HCT116 (cell line): ENCODE measurements around the gene RBM38. TPM values are rescaled to one million over a fixed set of nuclear protein-coding genes. Genes with fewer than 3 reads are reported as not detected.
"Not testable (repeated sequence)": the region's sequence is repeated elsewhere in the genome, so short reads cannot be mapped to it uniquely, and the experiment has no call there.

Experiments used
- ATAC-seq: fragments of 200-7000 bp; cut with Tn5 transposase; 2 replicates; pipeline ENCODE4 v1.9.1; 2020; ENCODE audit warnings: mild to moderate bottlenecking, moderate library complexity
- BruUV-seq: library from RNA; stranded (reverse); fragments of 400-500 nt; replicated peaks from 2 replicates; lab custom pipeline; 2021; lab: Mats Ljungman, UMichigan
- CTCF ChIA-PET: fragments of 300-600 bp; sonication (Branson Sonifier 250); formaldehyde crosslinking; loops from one replicate; lab custom pipeline; 2021; ENCODE audit warnings: antibody characterized with exemption; lab: Charles Lee
- POLR2A ChIA-PET: fragments of 300-600, 350-600 bp; sonication (Branson Sonifier 250); formaldehyde crosslinking; loops from one replicate; lab custom pipeline; 2021; ENCODE audit warnings: antibody characterized with exemption; lab: Charles Lee
- RAD21 ChIA-PET, 2 experiments: fragments of 300-600 bp; sonication (Branson Sonifier 250); formaldehyde crosslinking; loops; one replicate each; lab custom pipeline; 2023; ENCODE audit warnings: low total read pairs in 2 of 2; ENCODE audit not compliant: uncharacterized antibody in 2 of 2, unreplicated experiment in 2 of 2, low non-redundant PET in 1 of 2; lab: Charles Lee
- DNase-seq: peaks from one replicate; pipeline ENCODE4 v3.0.0-alpha.2; 2010; ENCODE audit warnings: low read depth, low spot score
- H2AFZ ChIP-seq: fragments of 200-600 bp; shearing (Covaris generic), sonication (generic); 2 replicates; pipeline ENCODE4 v1.6.1; 2017; ENCODE audit warnings: low read depth, mixed run types, mixed read lengths, antibody characterized with exemption, low read length; ENCODE audit not compliant: poor library complexity, severe bottlenecking
- H3K27ac ChIP-seq: 2 replicates; pipeline ENCODE4 v1.5.1; 2012; ENCODE audit warnings: low read depth, low read length
- H3K27me3 ChIP-seq: fragments of 200-600 bp; sonication (generic); 2 replicates; pipeline ENCODE4 v1.6.1; 2016; ENCODE audit warnings: mixed run types, low read length, mixed read lengths; ENCODE audit not compliant: insufficient read depth
- H3K36me3 ChIP-seq, 2 experiments: fragments of 200-500 bp in 1 of 2; fragments of 200-600 bp in 1 of 2; sonication (Bioruptor generic) in 1 of 2; sonication (generic) in 1 of 2; 2 replicates each; pipeline versions ENCODE4 v1.5.1 to v1.6.1; 2014 to 2016; ENCODE audit warnings: low read length in 2 of 2, inconsistent platforms in 1 of 2, mixed read lengths in 1 of 2, mixed run types in 1 of 2; ENCODE audit not compliant: insufficient read depth in 2 of 2, control insufficient read depth in 1 of 2
- H3K4me1 ChIP-seq, 2 experiments: fragments of 200-600 bp in 1 of 2; sonication (generic) in 1 of 2; 2 replicates each; pipeline versions ENCODE4 v1.5.1 to v1.6.1; 2012 to 2017; ENCODE audit warnings: low read length in 2 of 2, inconsistent platforms in 1 of 2, mild to moderate bottlenecking in 1 of 2, mixed read lengths in 1 of 2, mixed run types in 1 of 2, moderate library complexity in 1 of 2; ENCODE audit not compliant: insufficient read depth in 2 of 2, control insufficient read depth in 1 of 2
- H3K4me2 ChIP-seq: fragments of 200-600 bp; sonication (generic); 2 replicates; pipeline ENCODE4 v1.6.1; 2017; ENCODE audit warnings: mixed run types, low read length, mixed read lengths
- H3K4me3 ChIP-seq, 2 experiments: fragments of 200-600 bp in 1 of 2; sonication (generic) in 1 of 2; replicated peaks in 1 of 2; 2 replicates each; pipeline ENCODE4 v1.5.1; 2011 to 2016; ENCODE audit warnings: low read length in 2 of 2, control low read depth in 1 of 2, low read depth in 1 of 2, mild to moderate bottlenecking in 1 of 2, mixed read lengths in 1 of 2, mixed run types in 1 of 2
- H3K79me2 ChIP-seq: fragments of 200-600 bp; sonication (generic); 2 replicates; pipeline ENCODE4 v1.6.1; 2017; ENCODE audit warnings: mild to moderate bottlenecking, mixed run types, low read length, moderate library complexity, mixed read lengths; ENCODE audit not compliant: insufficient read depth
- H3K9ac ChIP-seq: fragments of 200-600 bp; sonication (generic); 2 replicates; pipeline ENCODE4 v1.6.1; 2016; ENCODE audit warnings: low read length, mixed read lengths
- H3K9me2 ChIP-seq: fragments of 200-600 bp; sonication (generic), shearing (Covaris generic); 2 replicates; pipeline ENCODE4 v1.6.1; 2017; ENCODE audit warnings: mixed run types, mild to moderate bottlenecking, moderate library complexity; ENCODE audit not compliant: insufficient read depth
- H3K9me3 ChIP-seq, 2 experiments: fragments of 200-500 bp in 1 of 2; fragments of 200-600 bp in 1 of 2; sonication (Bioruptor generic) in 1 of 2; sonication (generic) in 1 of 2; 2 replicates each; pipeline ENCODE4 v1.6.1; 2014 to 2017; ENCODE audit warnings: low read length in 2 of 2, mixed read lengths in 2 of 2, inconsistent platforms in 1 of 2, low read depth in 1 of 2, mild to moderate bottlenecking in 1 of 2, mixed run types in 1 of 2, moderate library complexity in 1 of 2; ENCODE audit not compliant: control insufficient read depth in 1 of 2, insufficient read depth in 1 of 2
- H4K20me1 ChIP-seq: fragments of 200-600 bp; sonication (generic), shearing (Covaris generic); 2 replicates; pipeline ENCODE4 v1.6.1; 2017; ENCODE audit warnings: mixed run types, mild to moderate bottlenecking, moderate library complexity; ENCODE audit not compliant: insufficient read depth
- CEBPB ChIP-seq: IDR thresholded peaks from 2 replicates; pipeline ENCODE4 v1.6.1; 2012; ENCODE audit warnings: low read depth
- POLR2A ChIP-seq: IDR thresholded peaks from 2 replicates; pipeline ENCODE4 v1.7.0; 2011; ENCODE audit warnings: borderline replicate concordance; ENCODE audit not compliant: insufficient read depth, insufficient read length; ENCODE audit errors: extremely low read depth
- SP1 ChIP-seq: IDR thresholded peaks from 2 replicates; pipeline ENCODE4 v1.6.1; 2012; ENCODE audit warnings: low read depth
- SRF ChIP-seq: IDR thresholded peaks from 2 replicates; pipeline ENCODE4 v1.6.1; 2012; ENCODE audit warnings: low read depth
- intact Hi-C: fragments of 100-400 bp; cut with micrococcal nuclease; formaldehyde crosslinking; loops from 2 replicates; pipeline ENCODE4 v1.10.0; 2022
- total RNA-seq: library from RNA; stranded (reverse); gene quantifications from one replicate; pipeline ENCODE4 v1.2.1, GENCODE V29; 2021; ENCODE audit not compliant: unreplicated experiment

Gene RBM38
- total RNA-seq, 1 experiment from 2014 or later, result 36.2 TPM

DNA sequence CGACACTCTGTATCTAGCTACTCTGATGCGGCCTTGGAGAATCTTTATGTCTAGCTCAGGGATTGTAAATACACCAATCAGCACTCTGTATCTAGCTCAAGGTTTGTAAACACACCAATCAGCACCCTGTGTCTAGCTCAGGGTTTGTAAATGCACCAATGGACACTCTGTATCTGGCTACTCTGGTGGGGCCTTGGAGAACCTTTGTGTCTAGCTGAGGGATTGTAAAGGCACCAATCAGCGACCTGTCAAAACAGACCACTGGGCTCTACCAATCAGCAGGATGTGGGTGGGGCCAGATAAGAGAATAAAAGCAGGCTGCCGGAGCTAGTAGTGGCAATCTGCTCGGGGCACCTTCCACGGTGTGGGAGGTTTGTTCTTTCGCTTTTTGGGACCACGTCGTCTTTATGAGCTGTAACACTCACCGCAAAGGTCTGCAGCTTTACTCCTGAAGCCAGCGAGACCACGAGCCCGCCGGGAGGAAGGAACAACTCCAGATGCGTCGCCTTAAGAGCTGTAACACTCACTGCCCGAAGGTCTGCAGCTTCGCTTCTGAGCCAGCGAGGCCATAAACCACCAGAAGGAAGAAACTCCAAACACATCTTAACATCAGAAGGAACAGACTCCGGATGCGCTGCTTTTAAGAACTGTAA is 42.1 kb upstream of the RBM38 start:
- H3K9me3 ChIP-seq, H3K9me2 ChIP-seq, BruUV-seq, intact Hi-C loops, ATAC-seq, H3K27me3 ChIP-seq, POLR2A ChIA-PET, H3K27ac ChIP-seq, H4K20me1 ChIP-seq, H3K4me3 ChIP-seq, H3K9ac ChIP-seq, H2AFZ ChIP-seq, H3K4me2 ChIP-seq, H3K79me2 ChIP-seq, DNase-seq: not testable (repeated sequence)
- TF ChIP-seq SP1 (peak; percentile 14; the same call in 1 of the 2 replicates), POLR2A (peak; percentile 6)
- peaks cover 12 to 14% of the 10 kb centered on the region in 2 experiments; a peak in 3 of 4 replicates for H3K36me3 ChIP-seq
- ChIA-PET CTCF (interaction anchor here (0.6 to 1.5 kb wide), 4 partner anchors 16 to 259 kb away, joined by 3 to 8 read pairs (median 4); no protein-coding TSS in a partner anchor), RAD21 (interaction anchor here in 1 of 2 experiments (0.9 to 1.4 kb wide), 2 partner anchors 257 to 259 kb away, joined by 3 to 4 read pairs; no protein-coding TSS in a partner anchor)
- peaks cover 9 to 17% of the 10 kb centered on the region in 2 experiments for H3K4me1 ChIP-seq

DNA sequence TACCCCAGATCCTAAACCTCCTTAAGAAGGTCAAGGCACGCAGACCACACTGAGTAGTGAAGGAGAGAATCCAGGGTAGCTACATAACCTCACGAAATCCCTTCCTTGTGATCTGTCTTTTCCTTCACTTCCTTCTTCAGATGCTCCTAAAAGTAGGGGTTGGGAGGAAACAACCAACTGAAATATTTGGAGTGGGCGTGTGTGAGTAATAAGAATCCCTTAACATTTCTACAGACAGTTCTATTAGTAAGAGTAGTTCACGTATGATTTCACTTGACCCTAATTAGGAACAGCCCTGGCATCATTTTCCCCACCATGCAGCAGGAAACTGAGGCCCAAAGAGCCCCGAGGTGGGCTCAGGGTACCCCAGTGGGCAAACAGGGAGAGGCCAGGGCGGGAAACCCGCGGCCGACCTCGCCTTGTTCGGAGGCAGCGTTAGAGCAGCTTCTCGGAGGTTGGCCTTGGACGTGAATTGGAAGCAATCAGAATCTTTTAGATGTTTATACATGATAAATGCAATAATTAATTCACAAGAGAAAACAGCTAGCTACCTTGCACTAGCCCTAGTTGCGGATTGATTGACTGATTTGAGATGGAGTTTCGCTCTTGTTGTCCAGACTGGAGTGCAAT is 41.0 kb upstream of the RBM38 start:
- CTCF ChIA-PET, result interaction anchor here (1.3 to 1.5 kb wide), 2 partner anchors 18 to 260 kb away, joined by 4 to 8 read pairs; no protein-coding TSS in a partner anchor
- POLR2A ChIA-PET, result interaction anchor here (1.0 kb wide), 1 partner anchor 148 kb away, joined by 3 read pairs; no protein-coding TSS in a partner anchor
- H3K4me3 ChIP-seq, result no peak overlapping the region
- DNase-seq (no peak), ATAC-seq (no peak)
- H3K27me3 ChIP-seq, result no peaks in the 10 kb centered on the region
- no peaks in the 10 kb centered on the region for H3K9me3 ChIP-seq
- BruUV-seq, result no TSS peak
- H3K4me2 ChIP-seq, result peak overlapping the region; percentile 25; the same call in 1 of the 2 replicates
- H4K20me1 ChIP-seq, result no peaks in the 10 kb centered on the region
- intact Hi-C loops, result loop anchor here (5.0 kb wide), 1 partner anchor 958 kb away; the partner anchor contains the start of genes AURKA and CSTF1
- H3K27ac ChIP-seq, result no peak overlapping the region
- no peaks in the 10 kb centered on the region for H3K9me2 ChIP-seq
- RAD21 ChIA-PET, result no interaction called here
- no peaks in the 10 kb centered on the region; the same call in none of the 2 replicates for H3K79me2 ChIP-seq
- TF ChIP-seq CEBPB, result no peak
- TF ChIP-seq SRF, result no peak
- peaks cover 22 to 23% of the 10 kb centered on the region in 2 experiments for H3K36me3 ChIP-seq
- peaks cover 9 to 17% of the 10 kb centered on the region in 2 experiments for H3K4me1 ChIP-seq
- H3K9ac ChIP-seq, result no peak overlapping the region
- H2AFZ ChIP-seq, result peak overlapping the region; percentile 80

DNA sequence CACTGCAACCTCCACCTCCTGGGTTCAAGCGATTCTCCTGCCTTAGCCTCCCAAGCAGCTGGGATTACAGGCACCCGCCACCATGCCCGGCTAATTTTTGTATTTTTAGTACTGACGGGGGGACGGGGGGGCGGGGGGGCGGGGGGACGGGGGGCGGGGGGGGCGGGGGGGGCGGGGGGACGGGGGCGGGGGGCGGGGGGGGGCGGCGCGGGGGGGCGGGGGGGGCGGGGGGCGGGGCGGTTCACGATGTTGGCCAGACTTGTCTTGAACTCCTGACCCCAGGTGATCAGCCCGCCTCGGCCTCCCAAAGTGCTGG is 40.5 kb upstream of the RBM38 start:
- peaks cover 22 to 28% of the 10 kb centered on the region in 2 experiments for H3K36me3 ChIP-seq
- H3K79me2 ChIP-seq, POLR2A ChIA-PET, H3K9me3 ChIP-seq, H3K9me2 ChIP-seq, BruUV-seq, ATAC-seq, H2AFZ ChIP-seq, H3K27me3 ChIP-seq, DNase-seq, H4K20me1 ChIP-seq, RAD21 ChIA-PET: not testable (repeated sequence)
- peak overlapping the region; percentile 98 for H3K9ac ChIP-seq
- H3K4me3 ChIP-seq, result peak overlapping the region; percentile 65 to 96
- peak overlapping the region; percentile 94 for H3K4me2 ChIP-seq
- H3K4me1 ChIP-seq, result peaks cover 9 to 17% of the 10 kb centered on the region in 2 experiments
- H3K27ac ChIP-seq, result peak overlapping the region; percentile 84
- CTCF ChIA-PET, result interaction anchor here (1.3 kb wide), 1 partner anchor 261 kb away, joined by 4 read pairs; no protein-coding TSS in a partner anchor
- intact Hi-C loops, result loop anchor here (5.0 kb wide), 1 partner anchor 958 kb away; the partner anchor contains the start of genes AURKA and CSTF1
